Activated CD8-positive, alpha-beta memory T cell treated with anti-CD3 and anti-CD28 coated beads for 36 hours (primary cell): ENCODE results near the gene MOV10. TPM values are rescaled to one million over a fixed set of nuclear protein-coding genes. Genes with fewer than 3 reads are reported as not detected.

ENCODE experiments used
- CTCF ChIA-PET: fragments of 350-600 bp; sonication (Branson Sonifier 250); formaldehyde crosslinking; loops from one replicate; lab custom pipeline; 2021; ENCODE audit warnings: antibody characterized with exemption; lab: Charles Lee
- POLR2A ChIA-PET: fragments of 350-600 bp; sonication (Branson Sonifier 250); formaldehyde crosslinking; loops from one replicate; lab custom pipeline; 2021; ENCODE audit warnings: antibody characterized with exemption; lab: Charles Lee
- total RNA-seq, 2 experiments: library from RNA; stranded (reverse); gene quantifications; one replicate each; pipeline ENCODE4 v1.2.3, GENCODE V29; 2021

The MOV10 gene
- total RNA-seq, 2 experiments from 2014 or later = 38.1 to 40.4 TPM

DNA sequence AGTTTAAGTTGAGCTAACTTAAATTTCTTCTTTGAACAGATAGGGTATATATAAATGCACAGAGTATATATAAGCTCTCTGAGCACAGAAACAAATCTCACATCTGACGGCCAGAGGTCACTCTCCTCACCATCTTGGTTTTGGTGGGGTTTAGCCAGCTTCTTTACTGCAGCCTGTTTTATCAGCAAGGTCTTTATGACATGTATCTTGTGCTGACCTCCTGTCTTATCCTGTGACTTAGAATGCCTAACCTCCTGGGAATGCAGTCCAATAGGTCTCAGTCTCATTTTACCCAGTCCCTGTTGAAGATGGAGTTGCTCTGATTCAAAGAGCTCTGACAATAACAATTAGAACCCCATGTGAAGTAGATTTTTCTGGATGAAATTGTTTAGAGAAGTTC lies 1.6 kb upstream of the MOV10 start:
- POLR2A ChIA-PET = no interaction called here
- CTCF ChIA-PET = interaction anchor here (0.7 to 1.5 kb wide), 3 partner anchors 12 to 282 kb away, joined by 3 read pairs; no protein-coding TSS in a partner anchor

DNA sequence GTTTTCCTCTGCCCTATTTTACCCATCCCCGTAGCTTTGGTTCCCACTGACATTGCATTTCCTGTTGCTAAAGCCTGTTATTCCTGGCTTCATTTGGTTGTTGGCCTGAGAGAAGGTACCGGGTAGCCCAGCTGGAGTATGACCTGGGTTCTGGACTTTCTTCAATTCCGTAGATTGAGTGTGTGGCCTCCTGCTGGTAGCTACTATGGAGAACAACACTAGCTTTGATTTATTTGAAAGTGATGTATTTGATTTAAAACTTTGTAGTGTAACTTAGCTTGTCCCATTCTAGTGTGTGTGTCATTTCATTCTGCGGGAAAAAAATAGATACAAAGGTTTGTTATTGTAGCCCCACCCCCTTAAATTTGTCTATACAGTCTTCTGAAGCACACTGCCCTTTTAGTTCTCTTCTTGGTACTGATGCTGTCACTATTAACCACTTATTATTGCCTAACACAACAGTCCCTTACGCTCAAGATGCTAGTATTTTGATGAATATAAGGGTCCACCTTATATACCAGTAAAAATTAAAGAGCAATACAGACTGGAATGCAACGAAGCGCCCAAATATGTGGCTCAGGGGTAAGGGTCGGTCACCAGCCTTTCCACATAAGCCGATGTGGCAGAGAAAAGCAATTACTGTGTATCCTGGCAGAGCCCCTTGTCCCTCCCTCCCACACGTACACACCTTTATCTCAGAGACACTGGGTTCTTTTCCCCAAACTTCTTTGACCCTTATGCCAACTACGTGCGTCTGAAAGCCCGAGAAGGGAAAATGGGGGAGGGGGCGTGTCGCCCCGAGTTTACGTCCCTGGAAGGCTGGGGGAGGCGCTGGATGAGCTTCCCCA lies 643 bp upstream of the MOV10 start:
- ChIA-PET CTCF (interaction anchor here (0.5 to 1.4 kb wide), 6 partner anchors 13 to 283 kb away, joined by 3 to 4 read pairs (median 4); no protein-coding TSS in a partner anchor), POLR2A (interaction anchor here (0.7 to 2.4 kb wide), 8 partner anchors 10 to 52 kb away, joined by 3 to 14 read pairs (median 4); partner anchors contain the start of gene PPM1J)

- CTCF ChIA-PET = interaction anchor here (0.6 to 1.4 kb wide), 9 partner anchors 10 to 405 kb away, joined by 3 to 4 read pairs (median 3); partner anchors contain the start of genes PPM1J and RHOC
- POLR2A ChIA-PET = interaction anchor here (0.8 to 2.4 kb wide), 9 partner anchors 11 to 55 kb away, joined by 3 to 14 read pairs (median 7); partner anchors contain the start of genes CAPZA1 and PPM1J
These were observed 698 bp downstream of the MOV10 start for GRCh38 chr1:112674986-112675727.

GRCh38 chr1:112675728-112676381 lies 1.4 kb downstream of the MOV10 start:
- CTCF ChIA-PET = interaction anchor here (0.6 to 1.2 kb wide), 2 partner anchors 39 to 404 kb away, joined by 3 read pairs; partner anchors contain the start of gene PPM1J
- POLR2A ChIA-PET = interaction anchor here (1.5 to 2.4 kb wide), 4 partner anchors 24 to 56 kb away, joined by 7 to 12 read pairs (median 8); partner anchors contain the start of gene CAPZA1

- POLR2A ChIA-PET = interaction anchor here (2.4 kb wide), 1 partner anchor 28 kb away, joined by 12 read pairs; no protein-coding TSS in a partner anchor
- CTCF ChIA-PET = no interaction called here
These were observed 2.1 kb downstream of the MOV10 start for GRCh38 chr1:112676543-112676942.

DNA sequence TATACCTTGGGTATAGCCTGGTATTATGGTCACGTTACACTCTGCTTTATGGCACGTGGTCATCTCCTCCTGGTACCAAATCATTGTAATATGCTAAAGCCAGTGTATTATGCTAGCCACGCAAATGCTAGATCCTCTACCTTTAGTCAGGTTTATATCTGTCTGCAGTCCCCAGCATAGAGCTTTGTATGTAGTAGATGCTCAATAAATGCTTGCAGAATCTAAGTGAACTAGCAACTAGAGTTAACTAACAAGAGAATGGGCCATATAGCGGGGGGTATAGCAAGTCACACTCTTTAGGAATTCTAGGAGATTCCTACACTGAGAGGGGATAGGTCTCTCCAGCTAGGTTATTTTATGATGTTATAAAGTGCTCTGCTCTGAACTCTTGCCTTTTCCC lies 3.0 kb downstream of the MOV10 start:
- ChIA-PET POLR2A (no interaction called here), CTCF (no interaction called here)

- POLR2A ChIA-PET = no interaction called here
- CTCF ChIA-PET = no interaction called here
These were observed 4.1 kb downstream of the MOV10 start for GRCh38 chr1:112678605-112679004.

DNA sequence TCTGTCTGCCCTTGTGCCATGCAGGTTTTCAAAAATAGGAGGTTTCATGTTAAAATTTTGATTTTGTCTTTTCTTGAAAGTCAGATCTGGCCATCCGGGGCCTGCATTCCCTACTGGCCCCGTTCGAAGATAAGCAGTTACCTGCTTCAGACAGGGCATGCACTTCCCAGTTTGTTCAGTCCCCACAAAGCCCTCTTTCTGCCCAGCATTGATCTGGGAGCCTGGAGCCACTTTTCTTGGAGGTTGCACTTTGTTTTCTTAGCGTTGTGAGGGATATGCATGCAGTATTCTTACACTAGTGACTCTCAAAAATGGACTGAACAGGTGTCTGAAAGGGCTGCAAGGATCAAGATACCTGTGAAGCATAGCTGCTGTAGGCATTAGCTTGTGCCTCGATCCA lies 11.5 kb downstream of the MOV10 start:
- ChIA-PET CTCF (no interaction called here), POLR2A (no interaction called here)

DNA sequence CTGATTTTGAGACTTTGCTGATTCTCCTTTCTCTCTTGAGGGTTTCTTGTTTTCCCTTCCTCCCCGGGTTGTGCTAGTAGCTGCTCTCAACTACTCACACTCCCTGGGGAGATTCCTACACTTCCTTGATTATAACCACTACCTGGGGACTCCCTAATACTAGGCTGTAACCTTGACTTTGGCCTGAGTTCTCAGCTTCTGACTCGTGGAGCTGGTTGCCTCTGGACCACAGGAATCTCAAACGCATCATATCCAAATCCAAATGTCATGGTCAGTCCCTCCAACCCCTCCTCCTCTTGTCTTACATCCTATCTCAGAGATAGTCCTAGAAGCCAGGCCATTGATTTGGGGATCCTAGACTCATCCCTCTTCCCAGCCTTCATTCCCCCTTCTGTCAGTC lies 12.0 kb downstream of the MOV10 start:
- ChIA-PET POLR2A (no interaction called here), CTCF (no interaction called here)

- CTCF ChIA-PET = no interaction called here
- POLR2A ChIA-PET = no interaction called here
These were observed 12.4 kb downstream of the MOV10 start for GRCh38 chr1:112686835-112687234.

DNA sequence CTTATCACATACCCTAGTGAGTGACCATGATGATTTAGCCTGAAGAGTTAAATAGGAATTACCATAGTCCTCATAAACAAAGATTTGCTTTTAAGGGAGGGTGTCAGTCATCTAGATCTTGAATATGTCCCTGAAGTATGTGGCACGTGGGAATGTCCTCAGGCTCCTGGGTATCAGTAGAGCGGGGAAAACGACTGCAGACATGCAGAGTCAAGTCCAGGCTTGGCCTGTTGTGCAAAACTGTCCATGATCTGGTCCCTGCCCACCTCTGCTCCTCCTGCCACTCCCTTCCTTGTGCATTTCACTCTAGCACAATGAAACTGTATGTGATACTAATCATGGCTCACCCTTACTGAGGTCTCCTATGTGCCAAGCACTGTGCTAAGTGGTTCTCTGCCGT lies 12.9 kb downstream of the MOV10 start:
- POLR2A ChIA-PET = no interaction called here
- CTCF ChIA-PET = interaction anchor here (0.8 kb wide), 1 partner anchor 9 kb away, joined by 3 read pairs; no protein-coding TSS in a partner anchor

- POLR2A ChIA-PET = no interaction called here
- CTCF ChIA-PET = interaction anchor here (0.8 kb wide), 1 partner anchor 8 kb away, joined by 3 read pairs; no protein-coding TSS in a partner anchor
These were observed 13.5 kb downstream of the MOV10 start for GRCh38 chr1:112687785-112688496.

- ChIA-PET CTCF (interaction anchor here (0.6 to 2.2 kb wide), 2 partner anchors 16 to 67 kb away, joined by 4 to 5 read pairs; no protein-coding TSS in a partner anchor), POLR2A (no interaction called here)
These were observed 14.3 kb downstream of the MOV10 start for GRCh38 chr1:112688781-112689193.

DNA sequence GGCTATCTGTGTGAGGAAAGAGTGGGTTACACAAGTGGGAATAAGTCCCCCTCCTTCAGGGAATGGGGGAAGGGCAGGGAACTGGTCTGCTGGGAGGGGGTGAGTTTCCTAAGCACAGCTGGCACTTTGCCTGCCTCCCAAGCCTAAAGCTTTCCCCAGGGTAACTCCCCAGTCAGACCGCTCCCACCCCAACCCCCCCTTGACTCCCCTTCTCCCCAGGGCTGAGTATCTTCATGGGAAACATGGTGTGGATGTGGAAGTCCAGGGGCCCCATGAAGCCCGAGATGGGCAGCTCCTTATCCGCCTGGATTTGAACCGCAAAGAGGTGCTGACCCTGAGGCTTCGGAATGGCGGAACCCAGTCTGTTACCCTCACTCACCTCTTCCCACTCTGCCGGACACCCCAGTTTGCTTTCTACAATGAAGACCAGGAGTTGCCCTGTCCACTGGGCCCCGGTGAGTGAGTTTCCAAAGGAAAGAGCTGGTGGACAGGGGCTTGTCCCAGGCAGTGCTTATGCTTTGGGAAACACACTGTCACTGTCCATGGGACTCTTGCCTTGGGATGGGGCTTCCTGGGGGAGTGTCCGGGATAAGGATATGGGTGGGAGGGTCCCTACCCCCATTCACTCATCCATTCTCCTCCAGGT lies 14.9 kb downstream of the MOV10 start:
- CTCF ChIA-PET = interaction anchor here (0.6 to 2.2 kb wide), 4 partner anchors 15 to 67 kb away, joined by 3 to 5 read pairs (median 4); partner anchors contain the start of gene MOV10
- POLR2A ChIA-PET = no interaction called here

- POLR2A ChIA-PET = no interaction called here
- CTCF ChIA-PET = interaction anchor here (1.0 to 2.2 kb wide), 3 partner anchors 15 to 27 kb away, joined by 3 to 5 read pairs (median 4); partner anchors contain the start of gene MOV10
These were observed 15.4 kb downstream of the MOV10 start for GRCh38 chr1:112689842-112690237.

DNA sequence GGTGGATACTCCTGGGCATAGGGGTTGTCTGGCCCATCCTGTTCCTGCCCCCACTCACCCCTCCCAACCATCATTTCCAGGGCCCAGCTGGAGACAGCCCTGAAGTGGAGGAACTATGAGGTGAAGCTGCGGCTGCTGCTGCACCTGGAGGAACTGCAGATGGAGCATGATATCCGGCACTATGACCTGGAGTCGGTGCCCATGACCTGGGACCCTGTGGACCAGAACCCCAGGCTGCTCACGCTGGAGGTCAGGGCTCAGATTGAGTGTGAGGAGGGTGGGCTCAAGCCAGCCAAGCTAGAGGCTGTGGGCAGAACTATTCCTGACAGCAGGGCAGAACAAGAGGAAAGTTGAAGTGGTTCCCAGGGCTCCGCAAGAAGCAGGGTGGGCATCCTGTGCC lies 18.2 kb downstream of the MOV10 start:
- POLR2A ChIA-PET = no interaction called here
- CTCF ChIA-PET = no interaction called here

GRCh38 chr1:112693821-112694220 lies 19.4 kb downstream of the MOV10 start:
- ChIA-PET POLR2A (interaction anchor here (0.6 kb wide), 1 partner anchor 19 kb away, joined by 3 read pairs; the partner anchor contains the start of gene MOV10), CTCF (no interaction called here)
